ENCODE measurements around the gene CTU2. TPM values are rescaled to one million over a fixed set of nuclear protein-coding genes. Genes with fewer than 3 reads are reported as not detected.

Gene CTU2
- total RNA-seq, 2 donors from 2014 or later, result 7.8 to 23.1 TPM

DNA sequence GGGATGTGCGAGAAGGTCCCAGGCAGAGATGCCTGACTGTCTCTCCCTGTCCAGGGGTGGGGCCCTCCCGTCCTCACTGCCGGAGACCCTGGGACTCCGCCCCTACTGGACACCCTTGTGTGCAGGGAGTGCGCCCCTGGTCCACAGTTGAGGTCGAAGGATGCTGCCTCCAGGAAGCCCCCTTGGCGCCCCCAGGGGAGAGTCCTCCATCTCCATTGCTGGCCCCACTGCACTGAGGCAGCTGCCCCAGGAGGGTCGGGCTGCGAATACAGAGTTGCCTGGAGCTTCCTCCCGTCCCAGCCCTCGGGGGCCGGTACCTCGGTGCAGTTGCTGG lies 26.6 kb downstream of the CTU2 start:
- Histone ChIP-seq H3K36me3 (peaks cover 4% of the 10 kb centered on the region), H3K4me1 (no peaks in the 10 kb centered on the region), H3K27me3 (no peaks in the 10 kb centered on the region), H3K9ac (ENCODE audit: low read depth in 2 of 2, low read length in 2 of 2) (no peak overlapping the region), H3K9me3 (no peaks in the 10 kb centered on the region), H3K4me3 (no peak overlapping the region), H3K27ac (no peak overlapping the region)
- TF ChIP-seq, protein P1, sequence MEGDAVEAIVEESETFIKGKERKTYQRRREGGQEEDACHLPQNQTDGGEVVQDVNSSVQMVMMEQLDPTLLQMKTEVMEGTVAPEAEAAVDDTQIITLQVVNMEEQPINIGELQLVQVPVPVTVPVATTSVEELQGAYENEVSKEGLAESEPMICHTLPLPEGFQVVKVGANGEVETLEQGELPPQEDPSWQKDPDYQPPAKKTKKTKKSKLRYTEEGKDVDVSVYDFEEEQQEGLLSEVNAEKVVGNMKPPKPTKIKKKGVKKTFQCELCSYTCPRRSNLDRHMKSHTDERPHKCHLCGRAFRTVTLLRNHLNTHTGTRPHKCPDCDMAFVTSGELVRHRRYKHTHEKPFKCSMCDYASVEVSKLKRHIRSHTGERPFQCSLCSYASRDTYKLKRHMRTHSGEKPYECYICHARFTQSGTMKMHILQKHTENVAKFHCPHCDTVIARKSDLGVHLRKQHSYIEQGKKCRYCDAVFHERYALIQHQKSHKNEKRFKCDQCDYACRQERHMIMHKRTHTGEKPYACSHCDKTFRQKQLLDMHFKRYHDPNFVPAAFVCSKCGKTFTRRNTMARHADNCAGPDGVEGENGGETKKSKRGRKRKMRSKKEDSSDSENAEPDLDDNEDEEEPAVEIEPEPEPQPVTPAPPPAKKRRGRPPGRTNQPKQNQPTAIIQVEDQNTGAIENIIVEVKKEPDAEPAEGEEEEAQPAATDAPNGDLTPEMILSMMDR (IDR thresholded peaks at IDR 0.05), result no peak
- intact Hi-C loops (cut with DNase I), result no loop called here
- DNase-seq, result no peak

DNA sequence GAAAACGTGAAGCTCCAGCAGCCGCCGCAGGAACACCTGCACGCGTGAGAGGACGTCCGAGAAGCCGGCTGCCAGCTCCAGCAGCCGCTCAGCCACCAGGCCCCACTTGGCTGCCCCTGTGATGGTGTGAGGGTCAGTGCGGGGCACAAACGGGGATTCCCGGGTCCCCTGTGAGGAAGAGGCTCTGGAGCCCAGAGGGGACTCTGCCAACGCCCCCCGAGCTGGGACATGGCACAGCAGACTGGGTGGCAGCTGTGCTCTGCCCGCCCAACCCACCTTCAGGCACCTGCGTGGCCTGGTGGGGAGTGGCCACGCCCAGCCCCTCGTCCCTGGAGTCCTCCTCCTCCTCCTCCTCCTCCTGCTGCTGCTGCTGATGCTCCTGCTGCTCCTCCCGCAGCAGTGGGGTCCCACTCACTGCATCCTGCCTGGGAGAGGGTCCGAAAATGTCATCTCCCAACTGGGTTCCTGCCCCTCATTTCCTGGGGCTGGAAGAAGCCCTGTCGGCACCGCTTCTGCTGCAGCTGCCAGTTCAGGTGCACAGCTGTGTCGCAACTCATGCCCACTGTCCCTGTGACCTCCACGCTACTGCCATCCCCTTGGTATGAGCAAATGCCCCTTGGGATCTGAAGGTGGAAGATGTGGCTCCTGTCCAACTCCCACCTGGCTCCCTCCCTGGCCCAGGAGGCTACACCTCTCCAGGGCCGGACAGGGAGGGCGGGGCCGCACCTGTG lies 27.5 kb downstream of the CTU2 start:
- no peak overlapping the region for H3K27ac ChIP-seq
- no peaks in the 10 kb centered on the region for H3K9me3 ChIP-seq
- H3K27me3 ChIP-seq, result no peaks in the 10 kb centered on the region
- no peak for DNase-seq
- TF ChIP-seq, protein P1 (IDR thresholded peaks at IDR 0.05), result no peak
- no peak overlapping the region for H3K9ac ChIP-seq (ENCODE audit: low read depth in 2 of 2, low read length in 2 of 2)
- no peak overlapping the region for H3K4me3 ChIP-seq
- H3K4me1 ChIP-seq, result no peaks in the 10 kb centered on the region
- peaks cover 4% of the 10 kb centered on the region for H3K36me3 ChIP-seq
- intact Hi-C loops (cut with DNase I), result no loop called here

DNA sequence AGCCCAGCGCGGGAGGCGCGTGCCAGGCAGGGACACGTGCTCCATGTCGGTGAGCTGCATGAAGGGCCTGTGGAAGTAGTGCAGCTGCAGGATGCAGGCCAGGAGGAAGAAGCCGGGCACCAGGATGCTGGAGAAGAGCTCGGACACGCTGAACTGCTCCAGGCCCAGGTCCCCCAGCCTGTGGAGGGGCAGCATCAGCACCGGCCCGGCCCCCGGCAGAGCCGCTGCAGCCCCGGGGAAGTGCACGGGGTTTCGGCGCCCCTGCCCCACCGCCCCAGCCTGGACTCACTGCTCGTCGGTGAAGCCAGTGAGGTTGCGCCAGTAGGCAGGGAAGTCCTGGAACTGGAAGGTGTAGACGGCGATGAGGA lies 28.0 kb downstream of the CTU2 start:
- Histone ChIP-seq H3K27ac (no peak overlapping the region), H3K9ac (ENCODE audit: low read depth in 2 of 2, low read length in 2 of 2) (no peak overlapping the region), H3K36me3 (peaks cover 4% of the 10 kb centered on the region), H3K4me1 (no peaks in the 10 kb centered on the region), H3K27me3 (no peaks in the 10 kb centered on the region), H3K9me3 (no peaks in the 10 kb centered on the region), H3K4me3 (no peak overlapping the region)
- intact Hi-C loops (cut with DNase I), result no loop called here
- TF ChIP-seq, protein P1 (IDR thresholded peaks at IDR 0.05), result no peak
- no peak for DNase-seq

DNA sequence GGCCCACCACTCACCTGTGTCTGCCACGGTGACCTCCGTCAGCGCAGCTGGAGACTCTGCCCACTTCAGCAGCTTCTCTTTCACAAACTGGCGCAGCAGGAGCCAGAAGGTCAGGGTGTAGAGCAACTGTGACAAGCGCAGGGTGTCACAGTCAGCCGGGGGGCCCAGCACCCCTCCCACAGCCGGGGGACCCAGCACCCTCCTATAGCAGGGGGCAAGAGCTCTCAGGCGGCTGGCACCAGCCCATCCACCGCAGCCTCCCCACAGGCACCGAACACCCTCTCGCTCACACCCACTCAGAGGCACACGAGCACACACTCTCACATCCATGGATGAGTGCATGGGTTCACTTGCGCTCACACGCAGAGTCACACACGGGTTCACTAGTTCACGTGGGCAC lies 28.8 kb downstream of the CTU2 start:
- Histone ChIP-seq H3K27ac (no peak overlapping the region), H3K9ac (ENCODE audit: low read depth in 2 of 2, low read length in 2 of 2) (no peak overlapping the region), H3K4me1 (no peaks in the 10 kb centered on the region), H3K9me3 (no peaks in the 10 kb centered on the region), H3K27me3 (no peaks in the 10 kb centered on the region), H3K36me3 (peaks cover 4% of the 10 kb centered on the region), H3K4me3 (no peak overlapping the region)
- DNase-seq, result no peak
- intact Hi-C loops (cut with DNase I), result no loop called here
- TF ChIP-seq, protein P1 (IDR thresholded peaks at IDR 0.05), result no peak

DNA sequence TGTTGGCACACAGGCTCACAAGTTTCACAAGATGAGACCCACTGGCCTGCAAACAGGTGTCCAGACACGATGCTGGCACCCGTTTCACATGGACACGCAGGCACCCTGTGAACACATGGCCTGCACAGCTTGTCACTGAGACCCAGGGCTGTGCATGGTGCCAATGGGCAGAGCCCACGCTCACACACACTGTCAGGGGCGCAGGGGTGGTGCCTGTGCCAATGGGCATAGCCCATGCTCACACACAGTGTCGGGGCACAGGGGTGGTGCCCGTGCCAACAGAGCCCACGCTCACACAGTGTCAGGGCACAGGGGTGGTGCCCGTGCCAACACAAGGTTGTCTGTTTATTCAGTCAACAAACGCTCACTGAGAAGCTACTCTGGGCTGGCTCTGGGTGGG lies 29.3 kb downstream of the CTU2 start:
- TF ChIP-seq, protein P1 (IDR thresholded peaks at IDR 0.05), result no peak
- Histone ChIP-seq H3K27me3 (no peaks in the 10 kb centered on the region), H3K27ac (no peak overlapping the region), H3K9ac (ENCODE audit: low read depth in 2 of 2, low read length in 2 of 2) (no peak overlapping the region), H3K4me1 (no peaks in the 10 kb centered on the region), H3K36me3 (peaks cover 4% of the 10 kb centered on the region), H3K9me3 (no peaks in the 10 kb centered on the region), H3K4me3 (no peak overlapping the region)
- intact Hi-C loops (cut with DNase I), result no loop called here
- DNase-seq, result no peak
